Subcutaneous abdominal adipose tissue (tissue), 5 donors: ENCODE measurements around the gene DOP1B.
"Not testable (repeated sequence)": the region's sequence is repeated elsewhere in the genome, so short reads cannot be mapped to it uniquely, and the experiment has no call there.

Source experiments
- H3K27ac ChIP-seq: one replicate; pipeline ENCODE4 v1.7.0; 2013; ENCODE audit warnings: low read depth, mild to moderate bottlenecking, inconsistent platforms, low read length, moderate library complexity
- H3K27me3 ChIP-seq, 5 donors: one replicate each; pipeline ENCODE4 v1.7.0; 2013; ENCODE audit warnings: low read length in 5 of 5, inconsistent platforms in 1 of 5; ENCODE audit not compliant: control insufficient read depth in 5 of 5, insufficient read depth in 4 of 5
- H3K36me3 ChIP-seq, 5 donors: one replicate each; pipeline ENCODE4 v1.7.0; 2013; ENCODE audit warnings: low read length in 5 of 5; ENCODE audit not compliant: control insufficient read depth in 5 of 5, insufficient read depth in 5 of 5
- H3K4me1 ChIP-seq, 5 donors: one replicate each; pipeline ENCODE4 v1.7.0; 2013; ENCODE audit warnings: low read length in 5 of 5, mild to moderate bottlenecking in 3 of 5, moderate library complexity in 1 of 5; ENCODE audit not compliant: control insufficient read depth in 5 of 5, insufficient read depth in 5 of 5
- H3K4me3 ChIP-seq, 5 donors: one replicate each; pipeline ENCODE4 v1.7.0; 2013; ENCODE audit warnings: low read length in 5 of 5, low read depth in 1 of 5
- H3K9ac ChIP-seq, 5 donors: one replicate each; pipeline ENCODE4 v1.7.0; 2013; ENCODE audit warnings: low read length in 5 of 5, mild to moderate bottlenecking in 4 of 5, moderate library complexity in 3 of 5
- H3K9me3 ChIP-seq, 5 donors: one replicate each; pipeline ENCODE4 v1.7.0; 2013; ENCODE audit warnings: low read length in 5 of 5; ENCODE audit not compliant: control insufficient read depth in 5 of 5
- donor health status: healthy.
- donor health status: healthy.
- donor health status: healthy.
- donor health status: healthy.
- donor health status: healthy.

Gene DOP1B

GRCh38 chr21:36125512-36126207 lies 31.0 kb upstream of the DOP1B start:
- H3K27ac ChIP-seq = no peak overlapping the region
- H3K27me3 ChIP-seq = no peaks in the 10 kb centered on the region

GRCh38 chr21:36126208-36126565 lies 30.4 kb upstream of the DOP1B start:
- H3K9ac ChIP-seq = no peak overlapping the region
- no peak overlapping the region for H3K4me3 ChIP-seq
- no peaks in the 10 kb centered on the region for H3K36me3 ChIP-seq
- H3K27ac ChIP-seq = no peak overlapping the region
- H3K9me3 ChIP-seq = no peaks in the 10 kb centered on the region
- H3K4me1 ChIP-seq = peaks cover 3 to 17% (median 17%) of the 10 kb centered on the region in 5 donors
- H3K27me3 ChIP-seq = no peaks in the 10 kb centered on the region

More at GRCh38 chr21:36125512-36126207, 31.0 kb upstream of the DOP1B start:
- peak overlapping the region in 1 of 5 donors; percentile 15 for H3K4me3 ChIP-seq
- no peaks in the 10 kb centered on the region for H3K9me3 ChIP-seq
- peaks cover 3 to 21% (median 14%) of the 10 kb centered on the region in 5 donors for H3K4me1 ChIP-seq
- H3K9ac ChIP-seq = no peak overlapping the region
- H3K36me3 ChIP-seq = no peaks in the 10 kb centered on the region

- Histone ChIP-seq H3K27ac (no peak overlapping the region), H3K9me3 (no peaks in the 10 kb centered on the region), H3K9ac (no peak overlapping the region), H3K36me3 (no peaks in the 10 kb centered on the region), H3K4me1 (peaks cover 3 to 17% (median 17%) of the 10 kb centered on the region in 5 donors), H3K4me3 (no peak overlapping the region), H3K27me3 (no peaks in the 10 kb centered on the region)
Observed at GRCh38 chr21:36126621-36127110, 30.0 kb upstream of the DOP1B start.

GRCh38 chr21:36127250-36127904 lies 29.2 kb upstream of the DOP1B start:
- Histone ChIP-seq H3K27ac (no peak overlapping the region), H3K4me3 (no peak overlapping the region), H3K36me3 (no peaks in the 10 kb centered on the region), H3K4me1 (peaks cover 3 to 17% (median 17%) of the 10 kb centered on the region in 5 donors), H3K9me3 (no peaks in the 10 kb centered on the region), H3K9ac (no peak overlapping the region), H3K27me3 (no peaks in the 10 kb centered on the region)

GRCh38 chr21:36127977-36128376 lies 28.6 kb upstream of the DOP1B start:
- Histone ChIP-seq H3K27ac (no peak overlapping the region), H3K27me3 (no peaks in the 10 kb centered on the region), H3K36me3 (no peaks in the 10 kb centered on the region), H3K4me3 (no peak overlapping the region), H3K9ac (no peak overlapping the region), H3K4me1 (peaks cover 3 to 17% (median 17%) of the 10 kb centered on the region in 5 donors), H3K9me3 (no peaks in the 10 kb centered on the region)

GRCh38 chr21:36129219-36129618 lies 27.4 kb upstream of the DOP1B start:
- H3K9ac ChIP-seq = no peak overlapping the region
- H3K9me3 ChIP-seq = no peaks in the 10 kb centered on the region
- H3K27me3 ChIP-seq = no peaks in the 10 kb centered on the region
- peak overlapping the region in 1 of 5 donors; percentile 42 for H3K4me3 ChIP-seq
- no peak overlapping the region for H3K27ac ChIP-seq
- no peaks in the 10 kb centered on the region for H3K36me3 ChIP-seq
- peaks cover 3 to 21% (median 19%) of the 10 kb centered on the region in 5 donors for H3K4me1 ChIP-seq

GRCh38 chr21:36130414-36130762 lies 26.2 kb upstream of the DOP1B start:
- Histone ChIP-seq H3K4me3 (peak overlapping the region in 2 of 5 donors; percentile 27 to 29), H3K4me1 (peaks cover 3 to 32% (median 25%) of the 10 kb centered on the region in 5 donors)
- not testable (repeated sequence) for H3K36me3 ChIP-seq, H3K27ac ChIP-seq, H3K9me3 ChIP-seq, H3K9ac ChIP-seq, H3K27me3 ChIP-seq

- not testable (repeated sequence) for H3K9ac ChIP-seq
Observed at GRCh38 chr21:36130839-36131238, 25.8 kb upstream of the DOP1B start.

GRCh38 chr21:36132696-36133095 lies 23.9 kb upstream of the DOP1B start:
- peaks cover 0 to 42% (median 32%) of the 10 kb centered on the region in 5 donors for H3K4me1 ChIP-seq
- H3K9ac ChIP-seq = no peak overlapping the region
- H3K4me3 ChIP-seq = no peak overlapping the region
- H3K36me3 ChIP-seq = peaks cover 0 to under 1% (median 0%) of the 10 kb centered on the region in 5 donors
- no peaks in the 10 kb centered on the region for H3K9me3 ChIP-seq
- no peaks in the 10 kb centered on the region for H3K27me3 ChIP-seq
- no peak overlapping the region for H3K27ac ChIP-seq

More at GRCh38 chr21:36130839-36131238, 25.8 kb upstream of the DOP1B start:
- H3K36me3 ChIP-seq, H3K4me3 ChIP-seq, H3K9me3 ChIP-seq, H3K27ac ChIP-seq, H3K27me3 ChIP-seq: not testable (repeated sequence)
- peaks cover 3 to 36% (median 24%) of the 10 kb centered on the region in 5 donors for H3K4me1 ChIP-seq

GRCh38 chr21:36134803-36135390 lies 21.7 kb upstream of the DOP1B start, which contains the start of gene CBR3:
Gene CBR3, plus strand, starts transcription at chr21:36135079. Its CDS starts 114 bp downstream, at chr21:36135193.
- Histone ChIP-seq H3K27ac (peak within 1 kb of the TSS; percentile 90), H3K36me3 (peaks cover 0 to 11% (median 3%) of the 10 kb centered on the region in 5 donors), H3K9me3 (no peaks in the 10 kb centered on the region), H3K4me1 (peaks cover 0 to 35% (median 28%) of the 10 kb centered on the region in 5 donors), H3K9ac (peak within 1 kb of the TSS in 4 of 5 donors; percentile 67 to 85 (median 76)), H3K27me3 (no peaks in the 10 kb centered on the region), H3K4me3 (peak within 1 kb of the TSS; percentile 80 to 90 (median 84))
